GM18520 (cell line): ENCODE data around the gene PRKD3.

Experiments used
- ATAC-seq: cut with Tn5 transposase; IDR thresholded peaks from one replicate; pipeline ENCODE4 v1.9.1; 2021; ENCODE audit not compliant: unreplicated experiment

PRKD3 gene

GRCh38 chr2:37343537-37344434 lies 19.2 kb upstream of the PRKD3 start:
- ATAC-seq = no peak

GRCh38 chr2:37342591-37343220 lies 18.1 kb upstream of the PRKD3 start:
- ATAC-seq = no peak

GRCh38 chr2:37340637-37341036 lies 16.0 kb upstream of the PRKD3 start:
- no peak for ATAC-seq

GRCh38 chr2:37338933-37339332 lies 14.3 kb upstream of the PRKD3 start:
- no peak for ATAC-seq

- ATAC-seq = no peak
Measured at GRCh38 chr2:37337620-37338280, 13.1 kb upstream of the PRKD3 start.

- ATAC-seq = no peak
Measured at GRCh38 chr2:37335604-37336003, 11.0 kb upstream of the PRKD3 start.

GRCh38 chr2:37333256-37333655 lies 8.6 kb upstream of the PRKD3 start:
- no peak for ATAC-seq

- ATAC-seq = no peak
Measured at GRCh38 chr2:37332560-37332959, 7.9 kb upstream of the PRKD3 start.

- ATAC-seq = no peak
Measured at GRCh38 chr2:37330681-37331080, 6.0 kb upstream of the PRKD3 start.

GRCh38 chr2:37326866-37327634 lies 2.4 kb upstream of the PRKD3 start:
- ATAC-seq = no peak

- ATAC-seq = no peak
Measured at GRCh38 chr2:37326285-37326684, 1.7 kb upstream of the PRKD3 start.

- no peak for ATAC-seq
Measured at GRCh38 chr2:37325625-37326071, 1.0 kb upstream of the PRKD3 start.

GRCh38 chr2:37324536-37324785 lies 172 bp downstream of the PRKD3 start:
- ATAC-seq = no peak

GRCh38 chr2:37323781-37324535 lies 675 bp downstream of the PRKD3 start:
- peak; percentile 11 for ATAC-seq

GRCh38 chr2:37323176-37323780 lies 1.4 kb downstream of the PRKD3 start:
- no peak for ATAC-seq

- no peak for ATAC-seq
Measured at GRCh38 chr2:37322368-37322767, 2.3 kb downstream of the PRKD3 start.

- no peak for ATAC-seq
Measured at GRCh38 chr2:37321029-37321682, 3.5 kb downstream of the PRKD3 start.

- ATAC-seq = no peak
Measured at GRCh38 chr2:37319754-37320609, 4.7 kb downstream of the PRKD3 start.

- ATAC-seq = peak; percentile 68
Measured at GRCh38 chr2:37318401-37318800, 6.2 kb downstream of the PRKD3 start.
